GM12878 (cell line): ENCODE measurements around the gene HGS. TPM values are rescaled to one million over a fixed set of nuclear protein-coding genes. Genes with fewer than 3 reads are reported as not detected.

Experiments used
- NRF1 ChIP-seq: conservative IDR thresholded peaks from 2 replicates; pipeline ENCODE4 v1.6.1; 2011; ENCODE audit warnings: mild to moderate bottlenecking, low read depth, low read length, improper control_type of control experiment
- POLR2AphosphoS5 ChIP-seq: IDR thresholded peaks from 2 replicates; pipeline ENCODE4 v1.6.1; 2011; ENCODE audit warnings: mild to moderate bottlenecking, low read length, inconsistent platforms
- SKIL ChIP-seq: fragments of 450-650 bp; IDR thresholded peaks from 2 replicates; pipeline ENCODE4 v1.6.1; 2017; ENCODE audit warnings: mild to moderate bottlenecking, low read depth, inconsistent platforms; ENCODE audit not compliant: poor library complexity, severe bottlenecking
- SMC3 ChIP-seq: IDR thresholded peaks from 2 replicates; pipeline ENCODE4 v1.6.1; 2011; ENCODE audit warnings: low read length, improper control_type of control experiment, borderline replicate concordance
- SRF ChIP-seq, 2 experiments: IDR thresholded peaks; 2 replicates each; pipeline ENCODE4 v1.6.1; 2011; ENCODE audit warnings: low read depth in 2 of 2, low read length in 2 of 2, mild to moderate bottlenecking in 1 of 2, moderate library complexity in 1 of 2
- USF1 ChIP-seq: IDR thresholded peaks from 2 replicates; pipeline ENCODE4 v1.6.1; 2011; ENCODE audit warnings: borderline replicate concordance, low read depth, mild to moderate bottlenecking, moderate library complexity, mixed read lengths, low read length; ENCODE audit not compliant: insufficient read depth; ENCODE audit errors: extremely low read length
- ZBTB11 ChIP-seq: fragments of 450-650 bp; formaldehyde crosslinking; IDR thresholded peaks from 2 replicates; pipeline ENCODE4 v1.5.0; 2022; ENCODE audit warnings: mild to moderate bottlenecking, missing genetic modification characterization
- ZNF384 ChIP-seq: IDR thresholded peaks from 2 replicates; pipeline ENCODE4 v1.6.1; 2012; ENCODE audit warnings: low read depth, mild to moderate bottlenecking, low read length, improper control_type of control experiment, borderline replicate concordance
- ZNF622 ChIP-seq: fragments of 450-650 bp; IDR thresholded peaks from 2 replicates; pipeline ENCODE4 v1.6.1; 2017; ENCODE audit warnings: mild to moderate bottlenecking, inconsistent platforms
- polyA plus RNA-seq, 11 experiments: library from polyadenylated mRNA; depleted of rRNA in 4 of 11; unstranded in 6 of 11; stranded (reverse) in 5 of 11; fragments of >200 nt; fragmentation: Nextera tagmentation in 4 of 11; fragmentation: Illumina TruSeq in 1 of 11; extraction: Ambion mirVana in 4 of 11; extraction: Trizol in 1 of 11; gene quantifications; 1 replicate in 1 of 11; 2 replicates in 10 of 11; pipeline versions ENCODE4 v1.2.1 to v1.2.3, GENCODE V29; 2011 to 2016; ENCODE audit warnings: inconsistent platforms in 2 of 11, missing spikeins in 2 of 11, low read depth in 1 of 11
- total RNA-seq, 4 experiments: library from RNA; depleted of rRNA in 3 of 4; stranded (reverse); fragments of >200 nt in 3 of 4; fragmentation: Illumina TruSeq in 1 of 4; extraction: Trizol in 1 of 4; gene quantifications; 2 replicates each; pipeline versions ENCODE4 v1.2.1 to v1.2.3, GENCODE V29; 2013 to 2021
- TF ChIP-seq, protein P1 (sequence below): fragments of 450-650 bp; formaldehyde crosslinking; IDR thresholded peaks from 2 replicates; pipeline ENCODE4 v1.4.0; 2022; ENCODE audit warnings: mild to moderate bottlenecking, moderate library complexity
- TF ChIP-seq, protein P2 (sequence below): IDR thresholded peaks from 2 replicates; pipeline ENCODE4 v1.6.1; 2012; ENCODE audit warnings: low read depth, low read length, improper control_type of control experiment
- TF ChIP-seq, protein P3 (sequence below): IDR thresholded peaks from 2 replicates; pipeline ENCODE4 v1.6.1; 2012; ENCODE audit warnings: low read depth, low read length, improper control_type of control experiment
- TF ChIP-seq, protein P4 (sequence below): fragments of 450-650 bp; IDR thresholded peaks from 2 replicates; pipeline ENCODE4 v1.6.1; 2016; ENCODE audit warnings: mild to moderate bottlenecking

HGS gene
- total and polyA plus RNA-seq, 10 of the 15 experiments (the other 5 are each of a cell fraction or from before 2014, with no cell fraction given): 2.2 to 85.6 (median 55.3) TPM

- TF ChIP-seq SKIL: no peak
- TF ChIP-seq SRF (IDR thresholded peaks at IDR 0.05; ENCODE audit: low read depth in 2 of 2, low read length in 2 of 2): no peak
- no peak for TF ChIP-seq ZNF384
- no peak for TF ChIP-seq ZBTB11
- no peak for TF ChIP-seq NRF1
- TF ChIP-seq, protein P1, sequence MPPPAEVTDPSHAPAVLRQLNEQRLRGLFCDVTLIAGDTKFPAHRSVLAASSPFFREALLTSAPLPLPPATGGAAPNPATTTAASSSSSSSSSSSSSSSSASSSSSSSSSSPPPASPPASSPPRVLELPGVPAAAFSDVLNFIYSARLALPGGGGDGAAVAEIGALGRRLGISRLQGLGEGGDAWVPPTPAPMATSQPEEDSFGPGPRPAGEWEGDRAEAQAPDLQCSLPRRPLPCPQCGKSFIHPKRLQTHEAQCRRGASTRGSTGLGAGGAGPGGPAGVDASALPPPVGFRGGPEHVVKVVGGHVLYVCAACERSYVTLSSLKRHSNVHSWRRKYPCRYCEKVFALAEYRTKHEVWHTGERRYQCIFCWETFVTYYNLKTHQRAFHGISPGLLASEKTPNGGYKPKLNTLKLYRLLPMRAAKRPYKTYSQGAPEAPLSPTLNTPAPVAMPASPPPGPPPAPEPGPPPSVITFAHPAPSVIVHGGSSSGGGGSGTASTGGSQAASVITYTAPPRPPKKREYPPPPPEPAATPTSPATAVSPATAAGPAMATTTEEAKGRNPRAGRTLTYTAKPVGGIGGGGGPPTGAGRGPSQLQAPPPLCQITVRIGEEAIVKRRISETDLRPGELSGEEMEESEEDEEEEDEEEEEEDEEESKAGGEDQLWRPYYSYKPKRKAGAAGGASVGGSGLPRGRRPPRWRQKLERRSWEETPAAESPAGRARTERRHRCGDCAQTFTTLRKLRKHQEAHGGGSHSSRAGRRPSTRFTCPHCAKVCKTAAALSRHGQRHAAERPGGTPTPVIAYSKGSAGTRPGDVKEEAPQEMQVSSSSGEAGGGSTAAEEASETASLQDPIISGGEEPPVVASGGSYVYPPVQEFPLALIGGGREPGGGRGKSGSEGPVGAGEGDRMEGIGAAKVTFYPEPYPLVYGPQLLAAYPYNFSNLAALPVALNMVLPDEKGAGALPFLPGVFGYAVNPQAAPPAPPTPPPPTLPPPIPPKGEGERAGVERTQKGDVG: no peak
- no peak for TF ChIP-seq ZNF622
- TF ChIP-seq, protein P2, sequence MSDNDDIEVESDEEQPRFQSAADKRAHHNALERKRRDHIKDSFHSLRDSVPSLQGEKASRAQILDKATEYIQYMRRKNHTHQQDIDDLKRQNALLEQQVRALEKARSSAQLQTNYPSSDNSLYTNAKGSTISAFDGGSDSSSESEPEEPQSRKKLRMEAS: no peak
- no peak for TF ChIP-seq POLR2AphosphoS5
- TF ChIP-seq, protein P3, sequence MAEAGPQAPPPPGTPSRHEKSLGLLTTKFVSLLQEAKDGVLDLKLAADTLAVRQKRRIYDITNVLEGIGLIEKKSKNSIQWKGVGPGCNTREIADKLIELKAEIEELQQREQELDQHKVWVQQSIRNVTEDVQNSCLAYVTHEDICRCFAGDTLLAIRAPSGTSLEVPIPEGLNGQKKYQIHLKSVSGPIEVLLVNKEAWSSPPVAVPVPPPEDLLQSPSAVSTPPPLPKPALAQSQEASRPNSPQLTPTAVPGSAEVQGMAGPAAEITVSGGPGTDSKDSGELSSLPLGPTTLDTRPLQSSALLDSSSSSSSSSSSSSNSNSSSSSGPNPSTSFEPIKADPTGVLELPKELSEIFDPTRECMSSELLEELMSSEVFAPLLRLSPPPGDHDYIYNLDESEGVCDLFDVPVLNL: no peak
- TF ChIP-seq, protein P4, sequence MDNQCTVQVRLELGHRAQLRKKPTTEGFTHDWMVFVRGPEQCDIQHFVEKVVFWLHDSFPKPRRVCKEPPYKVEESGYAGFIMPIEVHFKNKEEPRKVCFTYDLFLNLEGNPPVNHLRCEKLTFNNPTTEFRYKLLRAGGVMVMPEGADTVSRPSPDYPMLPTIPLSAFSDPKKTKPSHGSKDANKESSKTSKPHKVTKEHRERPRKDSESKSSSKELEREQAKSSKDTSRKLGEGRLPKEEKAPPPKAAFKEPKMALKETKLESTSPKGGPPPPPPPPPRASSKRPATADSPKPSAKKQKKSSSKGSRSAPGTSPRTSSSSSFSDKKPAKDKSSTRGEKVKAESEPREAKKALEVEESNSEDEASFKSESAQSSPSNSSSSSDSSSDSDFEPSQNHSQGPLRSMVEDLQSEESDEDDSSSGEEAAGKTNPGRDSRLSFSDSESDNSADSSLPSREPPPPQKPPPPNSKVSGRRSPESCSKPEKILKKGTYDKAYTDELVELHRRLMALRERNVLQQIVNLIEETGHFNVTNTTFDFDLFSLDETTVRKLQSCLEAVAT: no peak
- TF ChIP-seq SMC3: no peak
- TF ChIP-seq USF1: no peak
These were observed 51.7 kb downstream of the HGS start (continued) for GRCh38 chr17:81735264-81736102.
